Right lobe of liver (tissue), 4 donors: Measurements from ENCODE around the gene DAD1.

Source experiments
- POLR2A ChIP-seq: fragments of 450-650 bp; IDR thresholded peaks from one replicate; pipeline ENCODE4 v1.6.1; 2017; ENCODE audit warnings: antibody characterized with exemption, mild to moderate bottlenecking
- TF ChIP-seq, protein P1 (sequence below), 4 donors: fragments of 200-600 bp in 3 of 4; fragments of 450-650 bp in 1 of 4; IDR thresholded peaks; one replicate each; pipeline versions ENCODE4 v1.5.1 to v1.8.0; 2016 to 2022; ENCODE audit warnings: antibody characterized with exemption in 4 of 4, mild to moderate bottlenecking in 2 of 4
- donor health status: DM: no; HTN: no; CAD: no.
- donor health status: DM: no; HTN: no; CAD: no.
- donor health status: DM: no; HTN: yes; CAD: no.

DNA sequence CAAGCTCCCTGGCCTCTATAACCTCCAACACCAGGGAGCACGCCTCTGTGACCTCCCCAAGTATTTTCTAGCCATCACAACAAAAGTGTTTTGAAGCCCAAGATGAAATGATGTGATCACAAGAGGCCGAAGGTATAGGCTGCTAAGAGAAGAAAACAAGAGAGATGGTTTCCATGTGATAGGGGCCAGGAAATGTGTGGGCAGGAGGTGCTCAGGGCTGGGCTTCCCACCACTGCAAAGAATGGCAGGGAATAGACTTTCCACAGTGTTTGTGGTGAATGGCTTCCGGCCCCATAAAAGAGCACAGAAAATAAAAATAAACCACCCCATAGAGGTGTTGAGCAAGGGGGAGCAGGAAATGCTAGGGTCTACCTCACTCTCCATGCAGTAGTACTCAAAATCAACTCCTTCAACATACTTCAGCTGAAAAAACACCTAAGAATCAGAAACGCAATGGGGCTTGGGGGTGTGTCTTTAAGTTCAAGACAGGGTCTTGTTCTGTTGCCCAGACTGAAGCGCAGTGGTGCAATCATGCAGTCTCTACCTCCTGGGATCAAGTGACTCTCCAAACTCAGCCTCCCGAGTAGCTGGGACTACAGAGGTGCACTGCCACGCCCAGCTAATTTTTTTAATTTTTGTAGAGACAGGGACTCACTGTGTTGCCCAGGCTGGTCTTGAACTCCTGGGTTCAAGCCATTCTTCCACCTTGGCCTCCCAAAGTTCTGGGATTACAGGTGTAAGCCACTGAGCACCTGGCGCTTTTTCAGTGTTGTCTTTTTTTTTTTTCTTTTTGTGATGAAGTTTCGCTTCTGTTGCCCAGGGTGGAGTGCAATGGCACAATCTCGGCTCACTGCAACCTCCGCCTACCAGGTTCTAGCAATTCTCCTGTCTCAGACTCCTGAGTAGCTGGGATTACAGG, 27.1 kb downstream of the DAD1 start:
- TF ChIP-seq, protein P1, sequence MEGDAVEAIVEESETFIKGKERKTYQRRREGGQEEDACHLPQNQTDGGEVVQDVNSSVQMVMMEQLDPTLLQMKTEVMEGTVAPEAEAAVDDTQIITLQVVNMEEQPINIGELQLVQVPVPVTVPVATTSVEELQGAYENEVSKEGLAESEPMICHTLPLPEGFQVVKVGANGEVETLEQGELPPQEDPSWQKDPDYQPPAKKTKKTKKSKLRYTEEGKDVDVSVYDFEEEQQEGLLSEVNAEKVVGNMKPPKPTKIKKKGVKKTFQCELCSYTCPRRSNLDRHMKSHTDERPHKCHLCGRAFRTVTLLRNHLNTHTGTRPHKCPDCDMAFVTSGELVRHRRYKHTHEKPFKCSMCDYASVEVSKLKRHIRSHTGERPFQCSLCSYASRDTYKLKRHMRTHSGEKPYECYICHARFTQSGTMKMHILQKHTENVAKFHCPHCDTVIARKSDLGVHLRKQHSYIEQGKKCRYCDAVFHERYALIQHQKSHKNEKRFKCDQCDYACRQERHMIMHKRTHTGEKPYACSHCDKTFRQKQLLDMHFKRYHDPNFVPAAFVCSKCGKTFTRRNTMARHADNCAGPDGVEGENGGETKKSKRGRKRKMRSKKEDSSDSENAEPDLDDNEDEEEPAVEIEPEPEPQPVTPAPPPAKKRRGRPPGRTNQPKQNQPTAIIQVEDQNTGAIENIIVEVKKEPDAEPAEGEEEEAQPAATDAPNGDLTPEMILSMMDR (IDR thresholded peaks at IDR 0.05): no peak
- no peak for TF ChIP-seq POLR2A
